HG03159 (cell line): ENCODE measurements around the gene ARMC12.

ENCODE experiments used
- ATAC-seq: cut with Tn5 transposase; IDR thresholded peaks from one replicate; pipeline ENCODE4 v1.9.1; 2021; ENCODE audit warnings: mild to moderate bottlenecking, moderate library complexity; ENCODE audit not compliant: unreplicated experiment

Gene ARMC12

DNA sequence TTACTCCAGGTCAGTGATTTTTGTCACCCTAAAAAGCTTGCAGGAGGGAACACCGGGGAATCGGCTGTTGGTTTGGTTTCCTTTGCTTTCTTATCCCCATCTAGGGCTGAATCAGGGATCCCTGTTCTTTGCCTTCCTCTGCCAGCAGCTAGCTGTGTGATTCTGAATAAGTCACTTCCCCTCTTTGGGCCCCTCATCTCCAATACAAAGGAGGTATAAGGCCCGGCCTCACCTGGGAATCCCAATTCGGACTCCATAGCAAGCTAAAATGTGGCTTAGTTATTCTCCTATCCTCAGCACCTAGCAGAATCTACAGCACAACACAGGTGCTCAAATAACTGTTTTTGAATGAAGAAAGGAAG is 18.5 kb upstream of the ARMC12 start:
- ATAC-seq, result no peak

DNA sequence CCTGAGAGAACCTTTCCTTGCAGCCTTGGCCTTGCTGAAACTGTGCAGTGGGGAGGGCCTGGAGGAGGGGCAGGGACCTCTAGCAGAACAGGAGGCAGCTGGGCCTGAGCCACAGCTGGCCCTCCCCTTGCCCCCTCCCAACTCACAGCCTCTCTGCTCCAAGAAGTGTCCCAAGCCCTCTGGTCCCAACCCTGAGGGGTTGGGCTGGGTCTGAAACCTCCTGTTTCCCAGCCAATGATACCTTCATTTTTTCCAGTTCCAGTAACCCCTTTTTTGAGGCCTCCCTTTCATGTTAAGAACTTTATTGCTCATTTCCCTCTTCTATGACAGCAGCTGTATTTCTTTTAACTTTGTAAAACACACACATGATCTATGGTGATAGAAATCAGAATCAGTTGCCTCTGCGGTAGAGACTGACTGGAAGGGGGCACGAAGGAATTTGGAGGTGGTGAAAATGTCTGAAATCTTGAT is 17.9 kb upstream of the ARMC12 start:
- no peak for ATAC-seq

DNA sequence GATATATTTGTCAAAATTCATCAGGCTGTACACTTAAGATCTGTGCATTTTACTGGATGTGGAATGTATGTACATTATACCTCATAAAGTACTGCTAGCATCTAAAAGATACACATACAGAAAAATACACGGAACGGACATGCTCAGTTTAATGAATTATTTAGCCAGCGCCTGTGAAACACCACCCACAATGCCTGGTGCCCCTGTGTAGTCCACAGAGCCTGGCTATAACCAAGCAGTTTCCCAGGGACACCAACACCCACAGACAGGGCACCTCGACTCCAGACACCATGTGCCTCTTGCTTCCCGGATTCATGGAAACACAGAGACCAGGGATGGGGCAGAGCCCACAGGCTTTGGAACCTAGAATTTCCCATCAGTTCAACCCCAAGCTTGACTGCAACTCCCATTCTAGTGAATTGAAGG is 17.4 kb upstream of the ARMC12 start:
- peak; percentile 14 for ATAC-seq

DNA sequence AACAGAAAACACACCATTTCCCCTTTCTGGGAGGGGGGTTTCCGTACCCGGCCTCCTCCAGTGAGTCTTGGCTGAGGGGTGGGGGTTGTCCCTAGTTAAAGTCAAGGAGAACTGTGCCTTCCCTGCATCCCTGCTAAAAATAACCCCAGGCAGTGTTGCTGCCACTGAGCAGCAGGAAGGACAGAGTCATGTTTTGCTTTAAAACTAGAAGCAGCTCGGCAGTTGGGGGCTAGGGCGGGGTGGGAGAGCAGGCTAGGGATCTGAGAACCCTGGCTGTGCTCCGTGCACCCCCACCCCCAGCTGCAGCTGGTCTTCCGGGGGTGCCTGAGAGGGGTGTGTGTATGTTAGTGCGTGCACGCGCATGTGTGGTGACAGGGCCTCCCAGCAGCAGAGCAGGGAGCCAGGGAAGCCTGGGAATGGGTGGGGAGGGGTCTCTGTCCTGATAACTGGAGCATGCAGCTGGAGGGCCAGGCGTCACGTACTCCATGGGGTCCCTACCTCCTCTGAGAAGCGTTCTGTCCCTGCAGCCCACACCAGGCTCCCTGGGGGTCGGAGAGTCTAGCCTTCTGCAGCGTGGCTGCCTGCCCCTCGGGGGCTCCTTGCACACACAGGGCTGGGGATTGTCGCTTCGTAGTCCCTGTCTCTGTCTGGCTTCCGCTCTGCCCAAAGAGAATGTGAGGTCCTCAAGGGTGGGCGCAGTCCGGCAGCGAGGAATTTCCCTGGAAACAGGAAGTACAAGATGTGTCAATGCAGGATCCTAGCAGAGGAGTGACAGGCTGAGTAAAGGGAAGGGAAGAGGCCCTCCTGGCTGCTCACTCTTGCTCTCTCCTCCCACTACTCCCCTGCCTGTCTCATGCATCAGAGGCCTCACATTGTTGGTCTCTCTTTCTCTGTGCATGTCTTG is 16.8 kb upstream of the ARMC12 start:
- ATAC-seq, result peak; percentile 60

DNA sequence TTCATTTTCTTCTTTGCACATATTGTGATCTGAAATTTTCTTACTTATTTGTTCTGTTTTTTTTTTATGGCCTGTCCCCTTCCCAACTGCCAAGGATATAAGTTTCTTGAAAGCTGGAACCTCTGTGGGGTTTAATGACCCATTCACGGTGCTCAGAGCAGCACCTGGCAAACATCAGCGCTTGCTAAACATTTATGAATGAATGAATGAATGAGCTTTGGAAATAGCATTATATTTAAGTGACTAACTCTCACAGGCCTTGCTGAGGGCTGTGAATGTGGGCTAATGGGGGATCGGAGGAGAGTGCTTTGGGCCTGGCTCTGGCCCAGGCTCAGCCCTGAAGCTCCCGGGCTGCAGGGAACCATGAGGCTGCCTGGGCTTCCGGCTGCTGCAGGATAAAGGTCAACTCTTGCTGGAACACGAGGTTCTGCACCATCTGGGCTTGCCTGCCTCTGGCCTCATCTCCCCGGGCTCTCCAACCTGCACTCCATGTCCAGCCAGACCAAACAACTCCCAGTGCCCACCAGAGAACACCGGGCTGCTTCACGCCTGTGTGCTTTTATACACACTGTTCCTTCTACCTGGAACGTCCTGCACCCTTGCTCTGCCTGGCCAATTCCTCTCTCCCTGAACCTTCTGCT is 14.6 kb upstream of the ARMC12 start:
- ATAC-seq, result no peak

DNA sequence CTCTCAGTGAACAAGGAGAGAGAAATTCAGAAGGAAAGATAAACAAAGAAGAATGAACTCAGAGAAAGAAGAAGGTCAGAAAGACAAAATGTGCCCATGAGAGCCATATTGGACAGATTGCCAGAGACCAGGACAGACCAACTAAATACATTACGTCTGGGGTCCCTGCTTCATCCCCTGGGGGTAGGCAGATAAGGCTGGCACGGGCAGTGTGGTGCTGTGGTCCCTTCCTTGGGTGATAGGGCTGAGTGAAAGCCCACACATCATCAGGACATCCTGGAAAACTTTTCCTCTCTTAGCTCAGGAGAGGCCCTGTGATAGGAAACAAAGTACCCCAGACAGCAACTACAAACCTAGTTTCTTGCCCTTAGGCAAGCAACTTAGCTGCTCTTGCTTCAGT is 13.2 kb upstream of the ARMC12 start:
- ATAC-seq, result no peak

DNA sequence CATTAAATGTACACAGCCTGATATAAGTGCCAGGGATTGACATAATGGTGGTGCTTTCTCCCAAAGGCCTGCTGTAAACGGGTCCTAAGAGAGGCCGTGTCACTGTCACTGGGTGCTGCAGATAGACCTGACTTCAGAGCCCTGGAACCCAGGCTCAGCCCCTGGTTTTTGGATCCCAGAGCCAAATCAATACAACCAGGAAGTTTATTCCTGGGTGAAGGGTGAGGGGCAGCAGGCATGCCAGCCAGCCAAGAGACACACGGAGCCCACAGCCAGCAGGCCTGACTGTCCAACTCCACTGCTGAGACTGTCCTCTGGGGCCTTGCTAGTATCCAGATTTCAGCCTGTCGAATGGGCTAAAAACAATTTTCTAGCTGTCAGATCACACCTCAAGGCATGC is 12.8 kb upstream of the ARMC12 start:
- ATAC-seq, result no peak

DNA sequence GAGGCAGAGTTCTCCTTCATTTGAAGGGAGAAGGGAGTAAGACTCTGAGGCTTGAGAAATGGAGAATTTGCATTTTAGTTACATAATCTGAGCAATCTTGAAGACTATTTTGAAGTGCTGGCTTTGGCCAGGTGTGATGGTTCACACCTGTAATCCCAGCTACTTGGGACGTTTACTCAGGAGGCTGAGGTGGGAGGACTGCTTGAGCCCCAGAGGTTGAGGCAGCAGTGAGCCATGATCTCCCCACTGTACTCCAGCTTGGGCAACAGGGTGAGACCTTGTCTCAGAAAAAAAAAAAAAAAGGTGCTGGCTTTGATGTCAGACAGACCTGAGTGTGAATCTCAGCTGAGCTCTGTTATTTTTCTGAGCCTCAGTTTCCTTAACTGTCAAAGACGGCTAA is 12.4 kb upstream of the ARMC12 start:
- ATAC-seq, result no peak

DNA sequence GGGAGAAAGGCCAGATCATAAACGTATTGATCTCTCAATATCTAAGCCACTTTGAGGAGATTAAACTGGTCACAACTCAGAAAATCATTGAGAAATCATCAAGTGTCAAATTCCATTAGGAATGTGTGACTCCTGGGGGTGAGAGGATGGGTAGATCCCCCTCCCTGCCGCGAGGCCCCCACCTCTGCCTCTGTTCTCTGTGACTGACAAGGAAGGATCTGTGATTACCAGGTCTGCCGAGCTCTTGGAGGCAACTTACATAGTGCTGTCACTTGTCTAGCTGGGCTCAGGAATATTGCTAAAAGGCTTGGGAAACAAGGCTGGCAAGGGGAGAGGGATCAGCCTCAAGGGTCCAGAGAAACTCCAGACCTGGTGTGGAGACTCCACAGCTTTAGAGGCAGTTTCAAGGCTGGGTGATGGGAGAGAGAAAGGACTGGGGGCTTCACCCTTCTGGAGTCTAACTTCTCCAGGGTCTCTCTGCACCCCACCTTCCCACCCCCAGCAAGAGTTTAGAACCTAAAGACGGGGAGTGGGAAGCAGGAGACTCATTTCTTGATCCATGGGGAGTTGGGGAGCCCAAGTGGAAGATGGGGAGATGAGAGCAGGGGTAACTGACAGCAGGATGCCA is 11.6 kb upstream of the ARMC12 start:
- ATAC-seq, result no peak

DNA sequence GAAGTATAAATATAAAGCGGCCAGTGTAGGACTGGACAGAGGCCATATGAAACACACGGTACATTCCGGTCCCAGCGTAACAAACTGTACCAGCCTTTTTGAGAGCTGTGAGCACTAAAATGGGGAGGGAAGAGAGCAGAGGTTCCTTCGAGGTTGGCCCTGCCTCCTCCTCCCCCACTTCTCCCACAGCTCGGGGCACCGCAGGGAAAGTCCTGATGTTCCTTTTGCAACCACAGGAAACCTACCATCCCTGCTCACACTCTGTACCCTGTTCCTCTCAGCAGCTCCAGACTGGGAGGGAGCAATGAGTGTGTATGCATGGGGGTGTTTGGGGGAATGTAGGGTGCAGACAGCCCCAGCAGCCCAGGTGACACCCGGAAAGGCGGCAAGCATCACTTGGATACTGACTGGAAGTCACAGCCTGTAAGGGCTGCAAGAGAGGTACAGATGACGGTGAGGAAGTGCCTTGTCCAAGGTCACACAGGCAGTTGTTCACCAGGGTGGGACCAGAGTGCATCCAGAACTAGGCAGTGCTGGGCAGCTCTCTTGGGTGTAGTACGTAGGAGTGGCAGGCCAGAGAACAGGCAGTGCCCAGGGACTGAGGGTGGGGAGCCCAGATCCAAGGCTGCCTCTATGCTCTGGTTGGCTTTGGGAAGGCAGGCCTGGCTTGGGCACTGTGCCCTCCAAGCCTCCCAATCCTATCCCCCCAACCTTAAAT is 11.0 kb upstream of the ARMC12 start:
- no peak for ATAC-seq

DNA sequence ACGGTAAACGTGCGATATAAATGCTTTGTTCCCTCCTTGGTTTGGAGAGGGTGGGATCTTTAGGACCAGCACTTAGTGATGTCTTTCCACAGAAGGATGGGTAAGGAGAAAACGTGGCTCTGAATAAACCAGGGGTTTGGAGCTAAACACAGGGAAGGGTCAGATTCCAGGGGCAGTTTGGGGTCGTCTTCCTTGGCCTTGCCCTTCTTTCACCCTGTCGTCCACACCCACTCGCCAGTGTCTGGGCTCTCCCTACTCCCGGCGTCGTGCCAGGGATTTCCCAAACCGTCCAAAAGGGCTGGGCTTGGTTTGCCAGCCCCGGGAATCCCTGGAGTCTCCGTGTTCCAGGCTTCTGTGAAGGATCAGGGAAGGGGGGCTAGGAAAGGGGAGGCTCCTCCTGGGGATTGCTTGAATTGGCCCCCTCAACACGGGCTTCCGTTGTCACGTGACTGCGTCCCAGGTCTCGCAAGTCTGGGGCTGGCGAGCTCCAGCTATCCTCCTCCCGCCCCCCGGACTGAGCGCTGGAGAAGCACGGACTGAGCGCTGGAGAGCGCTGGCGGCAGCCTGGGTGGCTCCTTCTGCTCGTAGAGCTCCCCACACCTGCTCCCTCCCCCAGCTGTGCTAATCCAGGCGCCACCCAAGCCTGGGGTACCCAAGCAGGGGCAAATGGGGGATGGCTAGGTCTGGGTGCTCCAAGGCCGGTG is 9.4 kb upstream of the ARMC12 start:
- ATAC-seq, result peak; percentile 4

DNA sequence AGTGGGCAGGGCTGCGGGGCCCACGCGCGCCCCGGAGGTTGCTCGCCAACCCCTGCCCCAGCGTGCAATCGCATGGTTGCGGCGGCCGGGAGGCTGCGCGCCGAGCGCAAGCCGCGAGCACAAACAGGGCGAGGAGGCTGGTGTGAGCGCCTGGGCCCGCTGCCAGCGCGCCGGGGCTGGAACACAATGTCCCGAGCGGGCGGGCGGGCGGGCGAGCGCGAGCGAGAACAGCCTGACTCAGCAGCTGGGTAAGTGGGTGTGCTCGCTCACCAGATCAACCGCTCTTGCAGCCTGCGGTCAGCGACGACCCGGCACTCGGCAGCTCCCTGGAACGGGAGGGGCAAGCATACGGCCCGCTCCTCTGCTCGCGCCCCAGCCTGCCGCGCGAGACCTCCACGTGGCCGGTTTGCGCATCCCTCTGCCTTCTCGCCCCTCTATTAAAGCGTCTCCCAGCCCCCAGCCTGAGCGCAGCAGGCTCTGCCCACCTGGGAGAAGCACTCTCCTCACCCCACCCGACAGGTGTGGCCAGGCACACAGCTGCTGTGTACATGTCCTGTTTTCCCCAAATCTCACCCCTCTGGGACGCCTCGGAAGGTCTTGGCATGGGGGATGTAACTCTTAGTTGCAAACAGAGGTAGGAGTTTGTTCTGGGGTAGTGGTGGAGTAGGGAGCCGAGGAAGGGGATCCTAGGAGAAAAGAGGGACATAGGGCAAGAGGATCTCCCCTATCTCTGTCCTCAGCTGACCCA is 8.7 kb upstream of the ARMC12 start:
- peak; percentile 45 for ATAC-seq

DNA sequence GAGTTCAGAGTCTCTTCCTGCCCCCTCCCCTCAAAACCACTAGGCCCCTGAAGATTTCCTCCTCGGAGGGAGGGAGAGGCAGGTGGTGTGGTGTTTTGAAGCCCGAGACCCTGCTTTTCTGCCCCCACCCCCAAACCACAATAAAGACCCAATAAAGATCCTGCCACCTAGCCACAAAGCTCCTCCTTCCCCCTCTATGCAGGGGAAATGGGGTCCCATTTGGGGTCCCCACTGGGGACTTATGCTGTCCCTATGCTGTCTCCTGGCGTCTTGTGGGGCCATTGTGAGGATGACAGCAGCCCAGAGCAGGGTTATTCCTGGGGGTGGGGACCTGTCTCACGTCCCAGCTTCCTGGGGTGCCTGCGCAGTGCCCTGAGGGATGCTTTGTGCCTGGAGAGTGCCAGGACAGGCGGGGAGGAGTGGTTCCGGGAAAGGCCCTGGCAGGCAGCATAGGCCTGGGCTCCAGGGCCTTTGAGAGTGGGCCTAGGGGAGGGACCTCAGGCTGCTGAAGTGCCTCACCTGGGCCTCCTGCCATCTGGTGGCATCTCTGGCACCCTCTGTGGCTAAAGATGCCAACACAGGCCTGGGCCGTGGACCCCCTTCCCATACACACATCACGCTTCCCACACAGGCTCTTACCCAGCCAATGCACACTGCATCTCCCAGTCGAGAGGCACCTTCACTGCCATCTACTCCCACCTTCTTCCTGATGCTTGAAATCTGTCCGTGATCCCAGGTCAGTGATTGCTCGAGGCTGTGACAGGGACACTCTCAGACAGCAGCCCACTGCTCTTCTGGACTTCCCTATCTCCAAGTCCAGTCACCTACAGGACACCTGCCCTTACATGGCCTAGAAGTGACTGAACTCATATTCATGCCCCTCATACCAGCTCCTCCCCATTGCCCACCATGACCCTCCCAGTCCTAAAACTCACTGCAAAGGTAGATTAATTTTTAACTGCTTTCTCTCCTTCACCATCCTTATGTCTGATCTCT is 7.9 kb upstream of the ARMC12 start:
- ATAC-seq, result no peak

DNA sequence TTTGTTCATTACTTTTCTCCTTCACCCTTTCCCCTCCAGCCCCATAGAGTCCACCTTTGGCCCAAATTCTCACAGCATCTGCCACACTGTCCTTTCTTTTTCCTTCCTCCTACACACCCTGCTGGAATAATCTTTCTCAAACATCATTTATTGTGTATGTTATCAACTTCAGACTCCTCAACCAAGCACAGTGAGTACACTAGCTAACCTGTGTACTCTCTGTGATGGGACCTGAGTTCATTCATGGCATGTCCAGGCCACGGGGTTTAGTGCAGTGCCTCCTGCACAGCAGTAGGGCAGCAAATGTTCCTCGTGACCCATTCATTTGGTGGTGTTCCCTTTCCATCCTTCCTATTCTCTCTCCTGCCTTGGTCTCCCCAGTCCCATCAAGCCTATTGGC is 7.1 kb upstream of the ARMC12 start:
- ATAC-seq, result no peak

DNA sequence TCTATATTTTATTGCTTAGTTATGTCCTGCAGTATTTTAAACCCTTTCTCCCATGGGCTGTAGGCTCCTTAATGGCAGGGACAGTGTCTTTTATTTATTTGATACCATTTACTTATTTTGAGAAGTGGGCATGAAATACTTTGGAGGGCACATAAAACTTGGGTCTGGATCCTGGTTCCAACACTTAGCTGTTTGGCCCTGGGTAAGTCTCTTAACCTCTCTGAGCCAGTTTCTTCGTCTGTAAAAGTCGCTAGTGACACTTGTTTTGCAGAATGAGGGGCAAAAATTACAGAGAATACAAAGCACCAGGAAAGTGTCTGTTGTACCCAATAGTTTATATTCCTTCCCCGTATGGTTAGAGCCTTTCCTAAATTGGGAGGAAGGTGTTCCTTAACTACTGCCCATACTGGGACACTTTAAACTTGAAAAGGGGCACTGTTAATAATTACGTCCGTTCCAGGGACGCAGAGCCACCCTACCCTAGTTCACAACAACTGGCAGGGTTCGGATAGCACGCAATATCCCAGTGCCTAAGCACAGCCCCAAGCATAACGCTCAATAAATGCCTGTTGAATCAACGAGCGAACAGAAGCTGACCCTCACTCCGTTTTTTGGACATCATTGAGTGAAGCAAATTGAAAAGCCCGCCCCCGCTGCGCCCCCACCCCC is 6.0 kb upstream of the ARMC12 start:
- no peak for ATAC-seq

DNA sequence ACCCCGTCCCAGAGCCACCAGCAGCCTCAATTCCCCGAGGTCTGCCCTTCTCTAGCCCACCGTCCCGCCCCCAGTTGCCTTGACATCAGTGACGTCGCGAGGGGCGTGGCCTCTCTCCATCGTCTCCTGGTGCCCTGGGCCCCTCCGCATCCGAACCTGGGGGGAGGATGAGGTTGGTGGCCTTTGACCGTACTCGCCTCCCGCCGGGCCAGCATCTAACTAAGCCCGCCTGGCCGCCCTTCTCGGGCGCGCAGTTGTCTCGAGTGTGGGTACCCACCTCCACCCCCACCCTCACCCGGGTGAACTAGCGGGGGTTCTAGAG is 5.5 kb upstream of the ARMC12 start:
- ATAC-seq, result peak; percentile 51

DNA sequence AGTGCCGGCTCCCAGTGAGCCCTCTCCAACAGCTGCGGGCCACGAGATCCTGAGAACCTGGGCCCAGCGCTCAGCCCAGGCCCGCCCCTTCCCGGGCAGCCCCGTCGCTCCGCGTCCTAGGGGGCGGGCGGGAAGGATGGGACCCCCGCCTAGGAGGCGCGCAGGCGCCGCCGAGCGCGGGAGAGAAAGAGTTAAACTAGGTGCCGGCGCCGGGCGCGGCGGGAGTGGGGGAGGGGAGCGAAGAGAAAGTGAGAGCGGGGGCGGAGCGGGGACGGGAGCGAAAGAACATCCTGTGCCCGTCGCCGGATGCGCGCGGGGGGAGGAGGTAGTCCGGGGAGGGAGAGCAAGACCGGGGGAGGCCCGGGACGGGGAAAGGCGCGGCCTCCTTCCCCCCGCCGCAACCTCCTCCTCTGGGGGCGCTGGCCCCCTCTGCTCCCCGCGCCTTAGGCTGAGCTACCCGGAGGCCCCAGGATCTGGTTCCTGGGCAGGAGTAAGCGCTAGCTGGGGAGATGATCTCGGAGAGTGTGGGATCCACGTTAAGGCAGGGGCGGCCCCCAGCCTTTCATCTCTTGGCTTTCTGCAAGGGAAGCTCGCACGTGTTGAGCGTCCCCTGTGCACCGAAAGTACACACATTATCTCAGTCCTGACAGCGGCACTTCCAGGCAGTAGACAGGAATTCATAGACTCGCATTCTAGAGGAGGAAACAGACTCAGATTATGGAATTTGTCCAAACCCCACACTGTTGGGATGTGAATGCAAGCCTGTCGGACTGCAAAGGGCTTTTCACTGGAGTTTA is 4.9 kb upstream of the ARMC12 start:
- peak; percentile 43 for ATAC-seq

DNA sequence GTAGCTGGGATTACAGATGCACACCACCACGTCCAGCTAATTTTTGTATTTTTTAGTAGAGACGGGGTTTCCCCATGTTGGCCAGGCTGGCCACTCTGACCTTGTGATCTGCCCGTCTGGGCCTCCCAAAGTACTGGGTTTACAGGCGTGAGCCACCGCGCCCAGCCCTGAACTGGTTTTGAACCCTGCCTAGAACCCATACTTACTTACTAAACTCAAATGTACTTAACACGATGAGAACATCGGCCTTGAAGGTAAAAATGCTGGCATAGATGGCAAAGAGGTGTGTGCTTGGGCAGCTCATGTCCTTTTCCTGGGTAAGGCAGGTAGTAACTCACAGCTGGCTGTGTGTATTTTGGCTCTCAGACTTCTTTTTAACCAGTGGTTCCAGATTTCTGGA is 3.2 kb upstream of the ARMC12 start:
- no peak for ATAC-seq
